Stimulated activated CD4-positive, alpha-beta T cell treated with anti-CD3 and anti-CD28 coated beads, Interleukin-1b, Interleukin-23, amount 100 ng/mL, for 4 hours (primary cell): Measurements from ENCODE around the gene RAB17.
"Not testable (repeated sequence)": the region's sequence is repeated elsewhere in the genome, so short reads cannot be mapped to it uniquely, and the experiment has no call there.

Source experiments
- DNase-seq, 2 donors: peaks; one replicate each; pipeline ENCODE4 v3.0.0-alpha.2; 2020; ENCODE audit warnings: low read depth in 2 of 2

The RAB17 gene

GRCh38 chr2:237624565-237624964 lies 34.0 kb upstream of the RAB17 start:
- no peak for DNase-seq

- no peak for DNase-seq
Observed at GRCh38 chr2:237623428-237624403, 33.2 kb upstream of the RAB17 start.

- DNase-seq, result no peak
Observed at GRCh38 chr2:237618449-237618848, 27.9 kb upstream of the RAB17 start.

GRCh38 chr2:237617587-237617982 lies 27.1 kb upstream of the RAB17 start:
- DNase-seq, result no peak

- no peak for DNase-seq
Observed at GRCh38 chr2:237616734-237617586, 26.4 kb upstream of the RAB17 start.

GRCh38 chr2:237616373-237616733 lies 25.8 kb upstream of the RAB17 start:
- DNase-seq, result no peak

- no peak for DNase-seq
Observed at GRCh38 chr2:237615631-237616249, 25.2 kb upstream of the RAB17 start.

GRCh38 chr2:237614151-237614720 lies 23.7 kb upstream of the RAB17 start:
- DNase-seq, result no peak

- no peak for DNase-seq
Observed at GRCh38 chr2:237613679-237614078, 23.1 kb upstream of the RAB17 start.

- no peak for DNase-seq
Observed at GRCh38 chr2:237612527-237613357, 22.2 kb upstream of the RAB17 start.

- not testable (repeated sequence) for DNase-seq
Observed at GRCh38 chr2:237606522-237606921, 16.0 kb upstream of the RAB17 start.

- DNase-seq, result no peak
Observed at GRCh38 chr2:237604960-237605359, 14.4 kb upstream of the RAB17 start.

- DNase-seq, result no peak
Observed at GRCh38 chr2:237604391-237604790, 13.9 kb upstream of the RAB17 start.

- DNase-seq, result peak in 1 of 2 donors; percentile 43
Observed at GRCh38 chr2:237603718-237604362, 13.3 kb upstream of the RAB17 start.

- DNase-seq, result no peak
Observed at GRCh38 chr2:237603049-237603717, 12.6 kb upstream of the RAB17 start.

GRCh38 chr2:237602409-237602808 lies 11.9 kb upstream of the RAB17 start:
- no peak for DNase-seq

- no peak for DNase-seq
Observed at GRCh38 chr2:237601453-237602116, 11.1 kb upstream of the RAB17 start.

- DNase-seq, result no peak
Observed at GRCh38 chr2:237600205-237600846, 9.8 kb upstream of the RAB17 start.
